ENCODE results near the gene KCNV2. TPM values are rescaled to one million over a fixed set of nuclear protein-coding genes. Genes with fewer than 3 reads are reported as not detected.

Gene KCNV2
- total RNA-seq, 1 donor from 2014 or later, result not detected

DNA sequence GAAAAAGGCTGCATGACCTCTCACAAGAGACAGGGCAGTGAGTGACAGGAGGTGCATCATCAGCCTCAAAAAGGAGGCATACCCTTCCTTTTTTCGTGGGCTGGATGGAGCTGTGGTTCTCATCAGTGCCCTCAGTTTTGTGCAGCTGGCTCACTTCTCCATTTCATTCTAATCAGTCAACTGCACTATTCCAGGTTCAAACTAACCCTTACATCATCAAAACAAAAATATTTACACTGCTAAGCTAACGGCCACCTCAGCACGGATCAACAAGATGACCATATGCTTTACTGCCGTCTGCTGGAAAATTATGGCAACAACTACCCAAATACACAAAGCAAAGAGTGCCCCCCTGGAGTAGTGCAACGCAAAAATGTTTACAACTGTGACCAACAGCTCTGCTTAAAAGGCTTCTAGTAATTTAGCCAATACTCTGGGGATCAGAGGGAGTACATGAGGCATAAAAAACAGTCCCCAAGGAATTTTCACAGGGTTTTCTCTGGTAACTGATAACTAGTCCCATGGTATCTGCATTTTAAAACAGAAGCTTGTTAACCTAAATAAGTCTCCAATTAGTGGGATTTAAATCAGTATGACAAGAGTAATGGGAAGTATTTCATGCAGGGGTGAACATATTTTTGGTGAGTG is 10.8 kb downstream of the KCNV2 start:
- Histone ChIP-seq H3K9ac (ENCODE audit: low read depth in 1 of 3, low read length in 3 of 3) (peak overlapping the region in 1 of 3 donors; percentile 18), H3K27me3 (ENCODE audit: control insufficient read depth in 3 of 3, insufficient read depth in 3 of 3, low read length in 3 of 3) (no peaks in the 10 kb centered on the region), H3K4me3 (ENCODE audit: low read length in 3 of 3) (peak overlapping the region in 1 of 3 donors; percentile 16), H3K27ac (ENCODE audit: low read depth, low read length) (no peak overlapping the region), H3K36me3 (ENCODE audit: control insufficient read depth in 3 of 3, insufficient read depth in 3 of 3, low read length in 3 of 3) (no peaks in the 10 kb centered on the region), H3K4me1 (ENCODE audit: control insufficient read depth in 3 of 3, insufficient read depth in 3 of 3, low read length in 3 of 3) (peaks cover 5 to 9% (median 6%) of the 10 kb centered on the region in 3 donors), H3K9me3 (ENCODE audit: control insufficient read depth in 3 of 3, low read length in 3 of 3) (no peaks in the 10 kb centered on the region)

DNA sequence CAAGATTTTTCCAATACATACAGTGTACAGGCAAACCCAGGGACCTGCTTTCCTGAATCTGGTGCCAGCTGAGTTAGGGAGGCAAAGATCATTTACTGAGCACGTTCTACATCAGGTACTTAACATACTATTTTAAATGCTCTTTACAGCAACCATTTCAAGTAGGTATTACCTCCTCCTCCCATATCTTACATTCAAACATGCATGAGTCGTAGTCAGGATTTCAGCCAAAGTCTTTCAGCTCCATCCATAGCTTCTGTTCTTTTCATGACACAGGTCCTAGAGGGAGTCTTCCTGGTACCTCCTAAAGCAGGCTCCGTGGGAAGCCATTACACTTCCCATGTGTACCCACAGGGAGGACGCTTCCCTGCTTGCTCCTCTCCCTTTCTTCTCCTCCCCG is 11.7 kb downstream of the KCNV2 start:
- Histone ChIP-seq H3K9ac (ENCODE audit: low read depth in 1 of 3, low read length in 3 of 3) (no peak overlapping the region), H3K27ac (ENCODE audit: low read depth, low read length) (no peak overlapping the region), H3K9me3 (ENCODE audit: control insufficient read depth in 3 of 3, low read length in 3 of 3) (no peaks in the 10 kb centered on the region), H3K4me3 (ENCODE audit: low read length in 3 of 3) (no peak overlapping the region), H3K36me3 (ENCODE audit: control insufficient read depth in 3 of 3, insufficient read depth in 3 of 3, low read length in 3 of 3) (no peaks in the 10 kb centered on the region), H3K27me3 (ENCODE audit: control insufficient read depth in 3 of 3, insufficient read depth in 3 of 3, low read length in 3 of 3) (no peaks in the 10 kb centered on the region), H3K4me1 (ENCODE audit: control insufficient read depth in 3 of 3, insufficient read depth in 3 of 3, low read length in 3 of 3) (peaks cover 0 to 9% (median 6%) of the 10 kb centered on the region in 3 donors)

DNA sequence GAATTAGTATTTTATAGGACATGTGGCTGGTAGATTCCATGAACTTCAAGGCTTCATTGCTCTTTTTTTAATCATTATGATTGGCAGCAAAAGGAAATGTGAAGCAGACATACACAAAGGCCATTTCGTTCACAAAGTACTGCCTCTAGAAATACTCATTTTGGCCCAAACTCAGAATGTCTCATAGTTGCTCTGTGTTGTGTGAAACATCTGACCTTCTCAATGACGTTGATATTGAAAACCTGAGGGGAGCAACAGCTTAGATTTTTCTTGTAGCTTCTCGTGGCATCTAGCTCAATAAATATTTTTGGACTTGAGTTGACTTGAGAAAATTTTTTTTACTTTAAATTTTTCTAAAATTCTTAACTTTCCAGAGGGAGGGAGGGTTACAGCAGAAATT is 12.4 kb downstream of the KCNV2 start:
- H3K27me3 ChIP-seq (ENCODE audit: control insufficient read depth in 3 of 3, insufficient read depth in 3 of 3, low read length in 3 of 3), result no peaks in the 10 kb centered on the region
- H3K9me3 ChIP-seq (ENCODE audit: control insufficient read depth in 3 of 3, low read length in 3 of 3), result no peaks in the 10 kb centered on the region
- no peak overlapping the region for H3K4me3 ChIP-seq (ENCODE audit: low read length in 3 of 3)
- H3K9ac ChIP-seq (ENCODE audit: low read depth in 1 of 3, low read length in 3 of 3), result no peak overlapping the region
- H3K4me1 ChIP-seq (ENCODE audit: control insufficient read depth in 3 of 3, insufficient read depth in 3 of 3, low read length in 3 of 3), result peaks cover 0 to 9% (median 6%) of the 10 kb centered on the region in 3 donors
- no peak overlapping the region for H3K27ac ChIP-seq (ENCODE audit: low read depth, low read length)
- H3K36me3 ChIP-seq (ENCODE audit: control insufficient read depth in 3 of 3, insufficient read depth in 3 of 3, low read length in 3 of 3), result no peaks in the 10 kb centered on the region

DNA sequence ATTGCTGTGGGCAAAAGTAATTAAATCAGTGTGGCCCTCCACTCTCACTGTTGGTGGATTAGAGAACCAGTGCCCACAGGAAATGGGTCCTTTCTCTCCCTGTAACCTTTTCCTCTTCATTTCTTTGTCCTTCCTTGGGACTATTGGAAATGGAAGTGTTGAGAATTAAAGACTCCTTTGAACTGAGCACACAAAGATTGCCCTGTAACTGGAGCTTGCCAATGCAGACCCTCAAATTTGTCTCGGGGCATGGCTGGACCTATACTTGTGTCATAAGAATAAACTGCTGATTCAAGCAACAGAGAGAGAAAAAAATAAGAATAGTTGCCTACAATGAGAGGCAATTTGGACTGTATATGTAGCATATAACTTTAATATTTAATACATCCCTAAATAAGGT is 13.7 kb downstream of the KCNV2 start:
- Histone ChIP-seq H3K9me3 (ENCODE audit: control insufficient read depth in 3 of 3, low read length in 3 of 3) (no peaks in the 10 kb centered on the region), H3K36me3 (ENCODE audit: control insufficient read depth in 3 of 3, insufficient read depth in 3 of 3, low read length in 3 of 3) (no peaks in the 10 kb centered on the region), H3K27me3 (ENCODE audit: control insufficient read depth in 3 of 3, insufficient read depth in 3 of 3, low read length in 3 of 3) (no peaks in the 10 kb centered on the region), H3K4me1 (ENCODE audit: control insufficient read depth in 3 of 3, insufficient read depth in 3 of 3, low read length in 3 of 3) (peaks cover 0 to 9% (median 6%) of the 10 kb centered on the region in 3 donors), H3K4me3 (ENCODE audit: low read length in 3 of 3) (no peak overlapping the region), H3K27ac (ENCODE audit: low read depth, low read length) (no peak overlapping the region), H3K9ac (ENCODE audit: low read depth in 1 of 3, low read length in 3 of 3) (no peak overlapping the region)

DNA sequence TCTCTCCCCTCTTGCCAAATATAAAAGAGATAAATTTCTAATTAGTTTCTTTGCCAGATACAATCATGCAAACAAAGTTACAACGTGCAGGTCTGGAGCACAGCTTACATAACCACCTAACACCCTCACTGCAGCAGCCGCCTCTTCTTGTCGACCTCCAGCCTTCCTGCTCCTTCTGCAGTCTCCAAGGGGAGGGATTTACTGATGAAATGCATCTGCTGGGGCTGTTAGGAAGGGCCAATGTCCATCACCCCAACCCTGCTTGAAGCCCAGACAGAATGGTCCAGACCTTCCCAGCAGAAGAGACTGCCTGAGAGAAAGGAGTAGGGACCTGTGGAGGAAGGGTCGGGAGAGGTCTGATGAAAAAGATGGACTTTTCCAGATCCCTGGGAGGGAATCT is 15.2 kb downstream of the KCNV2 start:
- H3K27me3 ChIP-seq (ENCODE audit: control insufficient read depth in 3 of 3, insufficient read depth in 3 of 3, low read length in 3 of 3), result no peaks in the 10 kb centered on the region
- H3K27ac ChIP-seq (ENCODE audit: low read depth, low read length), result no peak overlapping the region
- H3K4me1 ChIP-seq (ENCODE audit: control insufficient read depth in 3 of 3, insufficient read depth in 3 of 3, low read length in 3 of 3), result peaks cover 0 to 7% (median 6%) of the 10 kb centered on the region in 3 donors
- no peak overlapping the region for H3K4me3 ChIP-seq (ENCODE audit: low read length in 3 of 3)
- no peak overlapping the region for H3K9ac ChIP-seq (ENCODE audit: low read depth in 1 of 3, low read length in 3 of 3)
- no peaks in the 10 kb centered on the region for H3K9me3 ChIP-seq (ENCODE audit: control insufficient read depth in 3 of 3, low read length in 3 of 3)
- no peaks in the 10 kb centered on the region for H3K36me3 ChIP-seq (ENCODE audit: control insufficient read depth in 3 of 3, insufficient read depth in 3 of 3, low read length in 3 of 3)

DNA sequence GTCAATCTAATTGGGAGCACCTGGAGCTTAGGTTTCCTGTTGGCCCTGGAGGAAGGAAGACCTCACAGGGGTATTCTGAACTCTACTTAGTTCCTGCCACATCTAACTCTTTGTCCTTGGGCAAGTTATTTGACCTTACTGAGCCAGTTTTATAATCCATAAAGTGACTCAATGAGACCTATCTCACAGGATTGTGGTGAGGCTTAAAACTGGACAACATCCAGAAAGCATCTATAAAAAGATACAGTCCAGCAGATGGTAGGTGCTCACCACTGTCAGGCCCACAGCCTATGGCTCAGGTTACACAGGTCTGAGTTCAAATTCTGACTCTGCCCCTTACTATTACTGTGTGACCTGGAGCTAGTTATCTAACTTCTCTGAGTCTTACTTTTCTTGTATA is 23.3 kb downstream of the KCNV2 start:
- Histone ChIP-seq H3K9me3 (ENCODE audit: control insufficient read depth in 3 of 3, low read length in 3 of 3) (no peaks in the 10 kb centered on the region), H3K36me3 (ENCODE audit: control insufficient read depth in 3 of 3, insufficient read depth in 3 of 3, low read length in 3 of 3) (no peaks in the 10 kb centered on the region), H3K4me3 (ENCODE audit: low read length in 3 of 3) (no peak overlapping the region), H3K9ac (ENCODE audit: low read depth in 1 of 3, low read length in 3 of 3) (no peak overlapping the region), H3K4me1 (ENCODE audit: control insufficient read depth in 3 of 3, insufficient read depth in 3 of 3, low read length in 3 of 3) (peaks cover 0 to 4% (median 2%) of the 10 kb centered on the region in 3 donors), H3K27ac (ENCODE audit: low read depth, low read length) (no peak overlapping the region), H3K27me3 (ENCODE audit: control insufficient read depth in 3 of 3, insufficient read depth in 3 of 3, low read length in 3 of 3) (no peaks in the 10 kb centered on the region)

DNA sequence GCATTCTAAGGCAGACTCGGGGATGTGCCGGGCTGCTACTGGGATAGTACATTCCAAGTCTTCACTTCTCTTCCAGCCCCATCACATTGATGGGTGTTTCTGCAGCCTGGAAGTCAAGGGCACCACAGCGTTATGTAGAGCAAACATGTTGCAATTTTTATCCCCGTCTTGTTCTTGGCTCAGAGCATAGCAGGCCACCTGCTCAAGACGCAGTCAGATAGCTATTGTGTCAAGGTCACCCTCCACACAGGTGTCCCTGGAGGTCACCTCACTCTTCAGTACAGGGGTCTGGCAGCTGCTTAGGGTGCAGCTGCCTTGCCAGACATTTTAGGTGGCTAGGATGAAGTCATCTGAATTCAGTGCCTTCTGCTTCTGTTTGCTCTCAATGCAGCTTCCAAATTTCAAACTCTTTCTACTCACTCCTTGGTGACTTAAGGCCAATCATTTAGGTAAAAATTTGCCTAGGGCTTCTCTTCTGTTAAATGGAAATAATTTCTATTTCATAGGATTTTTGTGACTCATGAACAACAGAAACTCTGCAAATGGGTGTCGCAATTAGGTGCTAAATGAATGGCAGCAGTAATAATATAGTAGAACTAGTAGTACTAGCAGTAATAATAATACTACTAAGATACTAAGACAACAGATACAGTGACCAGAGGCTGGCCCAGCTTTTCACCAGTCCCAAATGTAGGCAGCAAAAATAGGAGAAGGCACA is 24.3 kb downstream of the KCNV2 start:
- H3K27ac ChIP-seq (ENCODE audit: low read depth, low read length), result no peak overlapping the region
- H3K36me3 ChIP-seq (ENCODE audit: control insufficient read depth in 3 of 3, insufficient read depth in 3 of 3, low read length in 3 of 3), result no peaks in the 10 kb centered on the region
- H3K9ac ChIP-seq (ENCODE audit: low read depth in 1 of 3, low read length in 3 of 3), result no peak overlapping the region
- peaks cover 0 to 4% (median 2%) of the 10 kb centered on the region in 3 donors for H3K4me1 ChIP-seq (ENCODE audit: control insufficient read depth in 3 of 3, insufficient read depth in 3 of 3, low read length in 3 of 3)
- no peaks in the 10 kb centered on the region for H3K9me3 ChIP-seq (ENCODE audit: control insufficient read depth in 3 of 3, low read length in 3 of 3)
- no peaks in the 10 kb centered on the region for H3K27me3 ChIP-seq (ENCODE audit: control insufficient read depth in 3 of 3, insufficient read depth in 3 of 3, low read length in 3 of 3)
- H3K4me3 ChIP-seq (ENCODE audit: low read length in 3 of 3), result no peak overlapping the region

DNA sequence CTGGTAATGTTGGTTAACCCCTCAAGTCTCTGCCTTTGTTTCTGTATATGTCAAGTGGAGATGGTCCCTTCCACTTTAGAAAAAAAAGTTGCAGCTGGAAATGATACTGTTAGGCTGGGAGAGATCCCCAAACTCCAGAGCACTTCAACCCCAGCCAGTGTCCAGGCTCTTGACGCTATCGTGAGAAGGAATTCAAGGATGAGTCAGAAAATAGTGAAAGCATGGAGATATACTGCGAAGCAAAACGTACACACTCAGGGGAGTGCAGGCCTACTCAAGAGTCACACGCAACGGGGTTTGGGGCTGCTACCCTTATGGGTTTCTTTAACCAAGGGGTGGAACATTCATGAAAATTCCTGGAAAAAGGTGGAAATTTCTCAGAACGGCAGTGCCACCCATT is 24.9 kb downstream of the KCNV2 start:
- H3K27ac ChIP-seq (ENCODE audit: low read depth, low read length), result no peak overlapping the region
- H3K4me3 ChIP-seq (ENCODE audit: low read length in 3 of 3), result no peak overlapping the region
- no peak overlapping the region for H3K9ac ChIP-seq (ENCODE audit: low read depth in 1 of 3, low read length in 3 of 3)
- H3K4me1 ChIP-seq (ENCODE audit: control insufficient read depth in 3 of 3, insufficient read depth in 3 of 3, low read length in 3 of 3), result peaks cover 0 to 4% (median 2%) of the 10 kb centered on the region in 3 donors
- no peaks in the 10 kb centered on the region for H3K27me3 ChIP-seq (ENCODE audit: control insufficient read depth in 3 of 3, insufficient read depth in 3 of 3, low read length in 3 of 3)
- H3K9me3 ChIP-seq (ENCODE audit: control insufficient read depth in 3 of 3, low read length in 3 of 3), result no peaks in the 10 kb centered on the region
- no peaks in the 10 kb centered on the region for H3K36me3 ChIP-seq (ENCODE audit: control insufficient read depth in 3 of 3, insufficient read depth in 3 of 3, low read length in 3 of 3)

DNA sequence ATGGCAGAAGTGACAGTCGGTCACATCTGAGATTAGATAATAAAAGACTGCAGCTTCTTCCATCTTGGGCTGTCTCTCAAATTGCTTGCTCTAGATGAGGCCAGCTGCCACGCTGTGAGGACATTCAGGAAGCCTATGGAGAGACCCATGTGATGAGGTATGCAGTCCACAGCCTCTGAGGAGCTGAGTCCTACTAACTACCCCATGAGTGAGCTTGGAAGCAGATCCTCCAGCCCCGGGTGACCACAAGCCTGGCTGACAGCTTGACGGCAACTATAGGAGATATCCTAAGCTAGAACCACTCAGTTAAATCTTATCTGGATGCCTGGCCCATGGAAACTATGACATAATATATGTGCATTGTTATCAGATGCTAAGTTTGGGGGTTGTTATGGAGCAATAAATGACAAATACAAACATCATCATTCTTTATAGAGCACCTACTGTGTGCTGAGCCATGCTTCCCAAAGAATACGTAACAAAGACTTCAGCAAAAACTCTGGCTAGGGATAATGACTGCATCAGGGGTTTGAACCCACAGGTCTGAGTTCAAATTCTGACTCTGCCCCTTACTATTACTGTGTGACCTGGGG is 26.7 kb downstream of the KCNV2 start:
- no peaks in the 10 kb centered on the region for H3K9me3 ChIP-seq (ENCODE audit: control insufficient read depth in 3 of 3, low read length in 3 of 3)
- no peaks in the 10 kb centered on the region for H3K27me3 ChIP-seq (ENCODE audit: control insufficient read depth in 3 of 3, insufficient read depth in 3 of 3, low read length in 3 of 3)
- no peak overlapping the region for H3K27ac ChIP-seq (ENCODE audit: low read depth, low read length)
- no peak overlapping the region for H3K9ac ChIP-seq (ENCODE audit: low read depth in 1 of 3, low read length in 3 of 3)
- peaks cover 0 to 4% (median 2%) of the 10 kb centered on the region in 3 donors for H3K4me1 ChIP-seq (ENCODE audit: control insufficient read depth in 3 of 3, insufficient read depth in 3 of 3, low read length in 3 of 3)
- no peaks in the 10 kb centered on the region for H3K36me3 ChIP-seq (ENCODE audit: control insufficient read depth in 3 of 3, insufficient read depth in 3 of 3, low read length in 3 of 3)
- no peak overlapping the region for H3K4me3 ChIP-seq (ENCODE audit: low read length in 3 of 3)

Measured in skeletal muscle tissue (tissue), 4 donors.